ENCODE measurements around the gene PROX1.

DNA sequence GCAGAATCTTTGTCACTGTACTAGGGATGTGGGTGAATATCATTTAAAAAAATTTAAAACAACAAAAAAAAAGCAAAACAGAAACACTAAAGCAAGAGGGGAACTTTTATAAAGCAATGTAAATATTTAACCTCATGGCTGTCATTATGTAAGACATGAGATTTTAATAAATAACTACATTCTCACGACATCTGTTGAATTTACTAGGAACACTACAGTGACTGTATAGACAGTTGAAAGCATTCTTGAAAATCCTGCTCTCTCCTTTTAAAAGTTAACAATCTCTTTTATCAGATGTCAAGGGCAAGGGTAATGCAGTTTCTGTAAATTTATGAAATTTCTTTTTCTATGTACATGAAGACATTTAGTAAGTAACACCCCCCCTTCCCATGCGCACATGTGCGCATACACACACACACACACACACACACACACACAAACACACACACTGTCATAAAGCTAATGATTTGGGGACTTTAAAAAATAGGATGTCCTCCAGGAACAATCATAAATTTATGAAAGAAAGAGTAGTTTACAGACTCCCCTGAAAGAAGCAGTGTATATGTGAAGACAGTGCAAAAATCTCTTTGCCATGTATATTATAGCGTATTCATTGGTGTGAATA, 51.7 kb downstream of the PROX1 start:
- TF ChIP-seq, protein P1, sequence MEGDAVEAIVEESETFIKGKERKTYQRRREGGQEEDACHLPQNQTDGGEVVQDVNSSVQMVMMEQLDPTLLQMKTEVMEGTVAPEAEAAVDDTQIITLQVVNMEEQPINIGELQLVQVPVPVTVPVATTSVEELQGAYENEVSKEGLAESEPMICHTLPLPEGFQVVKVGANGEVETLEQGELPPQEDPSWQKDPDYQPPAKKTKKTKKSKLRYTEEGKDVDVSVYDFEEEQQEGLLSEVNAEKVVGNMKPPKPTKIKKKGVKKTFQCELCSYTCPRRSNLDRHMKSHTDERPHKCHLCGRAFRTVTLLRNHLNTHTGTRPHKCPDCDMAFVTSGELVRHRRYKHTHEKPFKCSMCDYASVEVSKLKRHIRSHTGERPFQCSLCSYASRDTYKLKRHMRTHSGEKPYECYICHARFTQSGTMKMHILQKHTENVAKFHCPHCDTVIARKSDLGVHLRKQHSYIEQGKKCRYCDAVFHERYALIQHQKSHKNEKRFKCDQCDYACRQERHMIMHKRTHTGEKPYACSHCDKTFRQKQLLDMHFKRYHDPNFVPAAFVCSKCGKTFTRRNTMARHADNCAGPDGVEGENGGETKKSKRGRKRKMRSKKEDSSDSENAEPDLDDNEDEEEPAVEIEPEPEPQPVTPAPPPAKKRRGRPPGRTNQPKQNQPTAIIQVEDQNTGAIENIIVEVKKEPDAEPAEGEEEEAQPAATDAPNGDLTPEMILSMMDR (IDR thresholded peaks at IDR 0.05) = no peak
- TF ChIP-seq POLR2A (IDR thresholded peaks at IDR 0.05) = no peak

Data from body of pancreas (tissue), 4 donors.